ENCODE measurements around the gene GALK2.

DNA sequence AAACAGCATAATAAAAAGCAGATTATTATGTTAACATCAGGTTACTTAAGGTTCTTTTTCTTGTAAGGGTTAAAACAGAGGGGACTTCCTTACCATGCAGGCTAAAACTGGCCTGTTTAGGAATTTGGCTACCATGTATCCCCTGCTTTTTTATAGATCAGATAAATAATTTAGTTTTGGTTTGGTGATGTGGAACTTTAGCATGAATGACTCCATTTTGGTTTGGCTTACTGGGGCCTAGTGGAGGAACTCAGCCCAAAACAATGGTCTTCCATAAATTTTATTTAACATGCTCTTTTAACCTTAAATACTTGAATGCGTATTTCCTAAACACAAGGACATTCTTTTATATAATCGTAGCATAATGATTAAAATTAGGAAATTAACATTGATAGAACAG is 18.9 kb downstream of the GALK2 start:
- TF ChIP-seq, protein P1, sequence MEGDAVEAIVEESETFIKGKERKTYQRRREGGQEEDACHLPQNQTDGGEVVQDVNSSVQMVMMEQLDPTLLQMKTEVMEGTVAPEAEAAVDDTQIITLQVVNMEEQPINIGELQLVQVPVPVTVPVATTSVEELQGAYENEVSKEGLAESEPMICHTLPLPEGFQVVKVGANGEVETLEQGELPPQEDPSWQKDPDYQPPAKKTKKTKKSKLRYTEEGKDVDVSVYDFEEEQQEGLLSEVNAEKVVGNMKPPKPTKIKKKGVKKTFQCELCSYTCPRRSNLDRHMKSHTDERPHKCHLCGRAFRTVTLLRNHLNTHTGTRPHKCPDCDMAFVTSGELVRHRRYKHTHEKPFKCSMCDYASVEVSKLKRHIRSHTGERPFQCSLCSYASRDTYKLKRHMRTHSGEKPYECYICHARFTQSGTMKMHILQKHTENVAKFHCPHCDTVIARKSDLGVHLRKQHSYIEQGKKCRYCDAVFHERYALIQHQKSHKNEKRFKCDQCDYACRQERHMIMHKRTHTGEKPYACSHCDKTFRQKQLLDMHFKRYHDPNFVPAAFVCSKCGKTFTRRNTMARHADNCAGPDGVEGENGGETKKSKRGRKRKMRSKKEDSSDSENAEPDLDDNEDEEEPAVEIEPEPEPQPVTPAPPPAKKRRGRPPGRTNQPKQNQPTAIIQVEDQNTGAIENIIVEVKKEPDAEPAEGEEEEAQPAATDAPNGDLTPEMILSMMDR (conservative IDR thresholded peaks at IDR 0.05; ENCODE audit: low read depth in 2 of 2): no peak
- TF ChIP-seq EZH2 (IDR thresholded peaks at IDR 0.05; ENCODE audit: low read depth, unreplicated experiment): no peak
- no peak for TF ChIP-seq POLR2AphosphoS5 (IDR thresholded peaks at IDR 0.05; ENCODE audit: low read depth)
- TF ChIP-seq JUNB (IDR thresholded peaks at IDR 0.05; ENCODE audit: unreplicated experiment): no peak
- TF ChIP-seq, protein P2, sequence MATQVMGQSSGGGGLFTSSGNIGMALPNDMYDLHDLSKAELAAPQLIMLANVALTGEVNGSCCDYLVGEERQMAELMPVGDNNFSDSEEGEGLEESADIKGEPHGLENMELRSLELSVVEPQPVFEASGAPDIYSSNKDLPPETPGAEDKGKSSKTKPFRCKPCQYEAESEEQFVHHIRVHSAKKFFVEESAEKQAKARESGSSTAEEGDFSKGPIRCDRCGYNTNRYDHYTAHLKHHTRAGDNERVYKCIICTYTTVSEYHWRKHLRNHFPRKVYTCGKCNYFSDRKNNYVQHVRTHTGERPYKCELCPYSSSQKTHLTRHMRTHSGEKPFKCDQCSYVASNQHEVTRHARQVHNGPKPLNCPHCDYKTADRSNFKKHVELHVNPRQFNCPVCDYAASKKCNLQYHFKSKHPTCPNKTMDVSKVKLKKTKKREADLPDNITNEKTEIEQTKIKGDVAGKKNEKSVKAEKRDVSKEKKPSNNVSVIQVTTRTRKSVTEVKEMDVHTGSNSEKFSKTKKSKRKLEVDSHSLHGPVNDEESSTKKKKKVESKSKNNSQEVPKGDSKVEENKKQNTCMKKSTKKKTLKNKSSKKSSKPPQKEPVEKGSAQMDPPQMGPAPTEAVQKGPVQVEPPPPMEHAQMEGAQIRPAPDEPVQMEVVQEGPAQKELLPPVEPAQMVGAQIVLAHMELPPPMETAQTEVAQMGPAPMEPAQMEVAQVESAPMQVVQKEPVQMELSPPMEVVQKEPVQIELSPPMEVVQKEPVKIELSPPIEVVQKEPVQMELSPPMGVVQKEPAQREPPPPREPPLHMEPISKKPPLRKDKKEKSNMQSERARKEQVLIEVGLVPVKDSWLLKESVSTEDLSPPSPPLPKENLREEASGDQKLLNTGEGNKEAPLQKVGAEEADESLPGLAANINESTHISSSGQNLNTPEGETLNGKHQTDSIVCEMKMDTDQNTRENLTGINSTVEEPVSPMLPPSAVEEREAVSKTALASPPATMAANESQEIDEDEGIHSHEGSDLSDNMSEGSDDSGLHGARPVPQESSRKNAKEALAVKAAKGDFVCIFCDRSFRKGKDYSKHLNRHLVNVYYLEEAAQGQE (IDR thresholded peaks at IDR 0.05; ENCODE audit: unreplicated experiment): no peak
- no peak for TF ChIP-seq ZNF114 (CRISPR knock-in tag; IDR thresholded peaks at IDR 0.05)
- TF ChIP-seq CREB1 (CRISPR knock-in tag; IDR thresholded peaks at IDR 0.05; ENCODE audit: low read depth): no peak
- TF ChIP-seq EZH2phosphoT487 (IDR thresholded peaks at IDR 0.05; ENCODE audit: unreplicated experiment): no peak
- TF ChIP-seq STAT1 (IDR thresholded peaks at IDR 0.05; ENCODE audit: unreplicated experiment): no peak
- no peak for TF ChIP-seq ZNF331 (CRISPR knock-in tag; IDR thresholded peaks at IDR 0.05; ENCODE audit: low read depth)
- TF ChIP-seq, protein P3, sequence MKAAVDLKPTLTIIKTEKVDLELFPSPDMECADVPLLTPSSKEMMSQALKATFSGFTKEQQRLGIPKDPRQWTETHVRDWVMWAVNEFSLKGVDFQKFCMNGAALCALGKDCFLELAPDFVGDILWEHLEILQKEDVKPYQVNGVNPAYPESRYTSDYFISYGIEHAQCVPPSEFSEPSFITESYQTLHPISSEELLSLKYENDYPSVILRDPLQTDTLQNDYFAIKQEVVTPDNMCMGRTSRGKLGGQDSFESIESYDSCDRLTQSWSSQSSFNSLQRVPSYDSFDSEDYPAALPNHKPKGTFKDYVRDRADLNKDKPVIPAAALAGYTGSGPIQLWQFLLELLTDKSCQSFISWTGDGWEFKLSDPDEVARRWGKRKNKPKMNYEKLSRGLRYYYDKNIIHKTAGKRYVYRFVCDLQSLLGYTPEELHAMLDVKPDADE (IDR thresholded peaks at IDR 0.05): no peak
